GM20000 (cell line): ENCODE data around the gene IGF2BP3.

Experiments used
- DNase-seq: peaks from one replicate; pipeline ENCODE4 v3.0.0; 2012; ENCODE audit warnings: low spot score
- CTCF ChIP-seq: IDR thresholded peaks from 2 replicates; pipeline ENCODE4 v1.5.1; 2012; ENCODE audit warnings: mild to moderate bottlenecking, control low read depth; ENCODE audit errors: extremely low read depth, missing control alignments

The IGF2BP3 gene

GRCh38 chr7:23383225-23383624 is 87.1 kb downstream of the IGF2BP3 start:
- no peak for DNase-seq
- no peak for TF ChIP-seq CTCF

- TF ChIP-seq CTCF: no peak
- no peak for DNase-seq
Observed at GRCh38 chr7:23380961-23381360, 89.3 kb downstream of the IGF2BP3 start.

- no peak for TF ChIP-seq CTCF
- DNase-seq: no peak
Observed at GRCh38 chr7:23380556-23380955, 89.7 kb downstream of the IGF2BP3 start.

GRCh38 chr7:23378996-23379395 is 91.3 kb downstream of the IGF2BP3 start:
- TF ChIP-seq CTCF: no peak
- no peak for DNase-seq

GRCh38 chr7:23377134-23377533 is 93.2 kb downstream of the IGF2BP3 start:
- DNase-seq: no peak
- no peak for TF ChIP-seq CTCF

GRCh38 chr7:23373151-23374004 is 96.9 kb downstream of the IGF2BP3 start:
- peak; percentile 57 for DNase-seq
- TF ChIP-seq CTCF: no peak

- no peak for DNase-seq
- no peak for TF ChIP-seq CTCF
Observed at GRCh38 chr7:23372611-23373010, 97.7 kb downstream of the IGF2BP3 start.
